ENCODE data around the gene RCVRN. TPM values are rescaled to one million over a fixed set of nuclear protein-coding genes. Genes with fewer than 3 reads are reported as not detected.

Gene RCVRN
- total RNA-seq, 1 donor from 2014 or later: not detected

DNA sequence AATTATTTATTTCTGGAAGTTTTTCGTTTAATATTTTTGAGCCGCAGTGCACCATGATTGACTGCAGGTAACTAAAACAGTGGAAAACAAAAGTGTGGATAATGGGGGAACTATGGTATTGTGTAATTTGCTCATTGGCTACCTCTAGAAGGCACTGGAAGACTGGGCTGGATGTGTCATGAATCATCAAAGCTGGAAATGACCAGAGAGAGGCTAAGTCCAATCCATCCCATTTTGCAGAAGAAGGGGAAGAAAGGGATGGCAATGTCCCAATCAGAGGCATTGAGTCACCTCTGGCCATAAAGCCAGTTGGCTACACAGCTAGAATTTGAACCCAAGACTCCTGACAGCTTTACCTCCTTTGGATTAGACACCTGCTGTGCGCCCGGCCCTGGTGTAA is 50.0 kb downstream of the RCVRN start:
- H3K27me3 ChIP-seq (ENCODE audit: low read depth): no peaks in the 10 kb centered on the region
- no peak for ATAC-seq
- H3K36me3 ChIP-seq: no peaks in the 10 kb centered on the region
- intact Hi-C loops (cut with DNase I): no loop called here
- no peak for TF ChIP-seq CTCF (IDR thresholded peaks at IDR 0.05)
- H3K4me1 ChIP-seq: no peaks in the 10 kb centered on the region
- H3K27ac ChIP-seq: no peak overlapping the region
- no peak for DNase-seq
- no peaks in the 10 kb centered on the region for H3K9me3 ChIP-seq
- no peak overlapping the region for H3K4me3 ChIP-seq

DNA sequence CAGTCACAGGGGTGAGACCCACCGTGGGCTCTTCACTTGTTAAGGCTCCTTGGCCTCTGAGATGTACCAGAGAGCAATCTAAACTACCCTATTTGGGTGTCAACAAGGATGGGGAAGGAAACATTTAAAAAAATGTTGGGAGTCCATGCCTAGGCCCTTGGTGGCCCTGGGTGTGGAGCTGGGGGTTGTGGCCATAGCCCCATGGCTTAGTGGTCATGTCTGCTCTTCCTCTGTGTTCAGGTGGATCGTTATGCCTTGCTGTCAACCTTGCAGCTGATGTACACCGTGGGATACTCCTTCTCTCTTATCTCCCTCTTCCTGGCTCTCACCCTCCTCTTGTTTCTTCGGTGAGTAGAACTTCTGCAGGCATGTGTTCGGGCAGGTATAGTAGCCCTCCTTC is 50.8 kb downstream of the RCVRN start:
- Histone ChIP-seq H3K9me3 (no peaks in the 10 kb centered on the region), H3K4me3 (no peak overlapping the region), H3K27me3 (ENCODE audit: low read depth) (no peaks in the 10 kb centered on the region), H3K36me3 (no peaks in the 10 kb centered on the region), H3K4me1 (no peaks in the 10 kb centered on the region), H3K27ac (no peak overlapping the region)
- TF ChIP-seq CTCF (IDR thresholded peaks at IDR 0.05): no peak
- DNase-seq (no peak), ATAC-seq (no peak)
- intact Hi-C loops (cut with DNase I): no loop called here

DNA sequence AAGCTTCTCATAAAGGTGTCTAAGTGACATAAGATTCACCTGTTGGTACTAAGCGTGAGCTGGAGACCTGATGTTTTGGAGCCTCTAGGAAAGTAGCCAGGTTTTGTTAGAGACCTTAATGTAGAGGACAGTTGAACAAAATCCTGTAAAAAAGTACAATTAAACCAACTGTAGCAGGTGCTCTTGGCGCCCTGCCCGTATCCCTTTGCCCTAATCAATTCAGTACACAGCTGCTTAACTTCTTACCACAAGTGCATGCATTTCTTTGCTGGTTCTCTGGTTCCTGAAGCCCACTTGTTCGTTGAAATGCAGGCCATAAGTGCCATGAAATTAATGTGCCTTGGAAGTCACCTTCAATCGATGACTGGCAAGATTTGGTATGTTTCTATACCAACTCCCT is 54.9 kb downstream of the RCVRN start:
- intact Hi-C loops (cut with DNase I): no loop called here
- Histone ChIP-seq H3K27ac (no peak overlapping the region), H3K4me1 (no peaks in the 10 kb centered on the region), H3K4me3 (no peak overlapping the region), H3K36me3 (no peaks in the 10 kb centered on the region), H3K9me3 (no peaks in the 10 kb centered on the region), H3K27me3 (ENCODE audit: low read depth) (no peaks in the 10 kb centered on the region)
- DNase-seq (no peak), ATAC-seq (no peak)
- TF ChIP-seq CTCF (IDR thresholded peaks at IDR 0.05): no peak

Other genes with a start within 250 kb of the RCVRN start
- gene DHRS7C, start 113.7 kb downstream of the RCVRN start, total RNA-seq: not detected
- not detected for gene GSG1L2, start 83.2 kb downstream of the RCVRN start, total RNA-seq
- gene GLP2R, start 79.3 kb downstream of the RCVRN start, total RNA-seq: 3.4 TPM